Stomach (tissue), 9 donors: Measurements from ENCODE around the gene C18orf32. TPM values are rescaled to one million over a fixed set of nuclear protein-coding genes. Genes with fewer than 3 reads are reported as not detected.
A peak's percentile ranks its signal among the peaks of the same experiment; 100 is the strongest.
"Not testable (repeated sequence)": the region's sequence is repeated elsewhere in the genome, so short reads cannot be mapped to it uniquely, and the experiment has no call there.

Experiments
- DNase-seq, 2 donors: peaks; one replicate each; pipeline versions ENCODE4 v3.0.0 to v3.0.0-alpha.2; 2013 to 2019
- H3K27ac ChIP-seq, 5 donors: fragments of 200-600 bp in 4 of 5; sonication (generic) in 4 of 5; one replicate each; pipeline ENCODE4 v1.5.1; 2013 to 2019; ENCODE audit warnings: mild to moderate bottlenecking in 1 of 5, moderate library complexity in 1 of 5
- H3K27me3 ChIP-seq, 3 donors: fragments of 200-600 bp; sonication (generic); one replicate each; pipeline ENCODE4 v1.5.1; 2017 to 2019; ENCODE audit warnings: mixed run types in 1 of 3
- H3K36me3 ChIP-seq, 4 donors: fragments of 200-600 bp; sonication (generic); 1 replicate in 3 of 4; 2 replicates in 1 of 4; pipeline ENCODE4 v1.5.1; 2016 to 2019
- H3K4me1 ChIP-seq, 4 donors: fragments of 200-600 bp; sonication (generic); one replicate each; pipeline ENCODE4 v1.5.1; 2016 to 2019
- H3K4me3 ChIP-seq, 4 donors: fragments of 200-600 bp; sonication (generic) in 3 of 4; one replicate each; pipeline ENCODE4 v1.5.1; 2016 to 2019; ENCODE audit warnings: mild to moderate bottlenecking in 1 of 4
- H3K9me3 ChIP-seq, 4 donors: fragments of 200-600 bp; sonication (generic); one replicate each; pipeline ENCODE4 v1.5.1; 2016 to 2019
- CTCF ChIP-seq, 7 experiments: fragments of 450-650 bp in 4 of 7; fragments of 200-600 bp in 3 of 7; sonication (generic) in 3 of 7; IDR thresholded peaks; one replicate each; pipeline ENCODE4 v1.5.1; 2016 to 2019; ENCODE audit warnings: antibody characterized with exemption in 7 of 7, control low read depth in 2 of 7, mild to moderate bottlenecking in 1 of 7
- EP300 ChIP-seq: sonication (generic); formaldehyde crosslinking; IDR thresholded peaks from one replicate; pipeline ENCODE4 v1.6.1; 2017; ENCODE audit warnings: antibody characterized with exemption
- POLR2A ChIP-seq, 4 donors: fragments of 450-650 bp; IDR thresholded peaks; one replicate each; pipeline ENCODE4 v1.6.1; 2016; ENCODE audit warnings: antibody characterized with exemption in 4 of 4, control low read depth in 2 of 4, mild to moderate bottlenecking in 1 of 4, moderate library complexity in 1 of 4
- POLR2AphosphoS5 ChIP-seq, 3 donors: sonication (generic); formaldehyde crosslinking; IDR thresholded peaks; one replicate each; pipeline ENCODE4 v1.6.1; 2016; ENCODE audit warnings: antibody characterized with exemption in 3 of 3
- WGBS, 5 donors: extraction: QIAGEN DNeasy Blood & Tissue Kit in 3 of 5; methylation state at CpG; one replicate each; pipeline versions ENCODE4 v1.1.5 to v1.1.7; 2013 to 2018; 5-methylcytosine and 5-hydroxymethylcytosine counted together
- intact Hi-C: fragments of 100-400 bp; cut with DNase I; formaldehyde crosslinking; loops from one replicate; pipeline ENCODE4 v1.15.1; 2023; ENCODE audit warnings: low total_unique reads
- polyA plus RNA-seq, 3 donors: library from polyadenylated mRNA; stranded (reverse); fragments of 200-250 nt; gene quantifications; one replicate each; pipeline ENCODE4 v1.2.3, GENCODE V29; 2013
- total RNA-seq, 5 donors: library from RNA; depleted of rRNA; stranded (reverse); fragments of >200 nt; gene quantifications; one replicate each; pipeline versions ENCODE4 v1.1.0 to v1.2.3, GENCODE V29; 2014 to 2016
- donor health status: healthy with polysubstance abuse.
- donor health status: Bipolar disorder and iron deficiency.
- donor health status: healthy.

C18orf32 gene
- total and polyA plus RNA-seq, 8 donors, result 0.58 to 186 (median 62.7) TPM

- no peak for TF ChIP-seq POLR2A (IDR thresholded peaks at IDR 0.05)
- no peak for TF ChIP-seq EP300
- TF ChIP-seq CTCF (IDR thresholded peaks at IDR 0.05), result no peak
- no peak for TF ChIP-seq POLR2AphosphoS5 (IDR thresholded peaks at IDR 0.05)
- Histone ChIP-seq H3K4me3 (no peak overlapping the region), H3K36me3 (peaks cover 0 to 15% (median 9%) of the 10 kb centered on the region in 4 donors), H3K4me1 (peaks cover 7 to 42% (median 27%) of the 10 kb centered on the region in 4 donors), H3K27ac (peak overlapping the region in 1 of 5 donors; percentile 40), H3K27me3 (no peaks in the 10 kb centered on the region), H3K9me3 (peaks cover 0 to 5% (median 0%) of the 10 kb centered on the region in 4 donors)
- 6 to 42% (median 22%) methylated on average over 1 of the region's 1 CpG for WGBS, 5 donors
- DNase-seq, result no peak
- intact Hi-C loops, result no loop called here
Measured at GRCh38 chr18:49456794-49457193, 30.2 kb downstream of the C18orf32 start.

- DNase-seq, intact Hi-C loops, H3K4me3 ChIP-seq, H3K27me3 ChIP-seq, H3K27ac ChIP-seq: not testable (repeated sequence)
- 96 to 100% (median 98%) methylated on average over 6 to 12 of the region's 12 CpGs for WGBS, 5 donors
- H3K9me3 ChIP-seq, result peaks cover 14 to 44% (median 28%) of the 10 kb centered on the region in 4 donors
- peaks cover 0 to 50% (median 24%) of the 10 kb centered on the region in 4 donors for H3K36me3 ChIP-seq
- peaks cover 0 to 13% (median 5%) of the 10 kb centered on the region in 4 donors for H3K4me1 ChIP-seq
Measured at GRCh38 chr18:49452534-49452933, 34.5 kb downstream of the C18orf32 start.

GRCh38 chr18:49447810-49448745, 39.0 kb downstream of the C18orf32 start:
- Histone ChIP-seq H3K9me3 (peaks cover 14 to 49% (median 28%) of the 10 kb centered on the region in 4 donors), H3K27ac (no peak overlapping the region), H3K36me3 (peaks cover 0 to 50% (median 22%) of the 10 kb centered on the region in 4 donors), H3K27me3 (no peaks in the 10 kb centered on the region), H3K4me3 (no peak overlapping the region), H3K4me1 (no peaks in the 10 kb centered on the region)
- intact Hi-C loops, result no loop called here
- TF ChIP-seq EP300 (no peak), CTCF (IDR thresholded peaks at IDR 0.05) (peak in 3 of 7 experiments; percentile 31 to 35 (median 34))
- WGBS, 5 donors, result 67 to 78% (median 69%) methylated on average over 3 of the region's 3 CpGs
- peak in 1 of 2 donors; percentile 20 for DNase-seq

- peaks cover 0 to 37% (median 12%) of the 10 kb centered on the region in 4 donors for H3K36me3 ChIP-seq
- intact Hi-C loops, result no loop called here
- H3K4me3 ChIP-seq, result no peak overlapping the region
- peaks cover 14 to 42% (median 27%) of the 10 kb centered on the region in 4 donors for H3K9me3 ChIP-seq
- no peak overlapping the region for H3K27ac ChIP-seq
- 65 to 94% (median 70%) methylated on average over 5 of the region's 5 CpGs for WGBS, 5 donors
- no peak for TF ChIP-seq POLR2A (IDR thresholded peaks at IDR 0.05)
- no peak for TF ChIP-seq EP300
- TF ChIP-seq POLR2AphosphoS5 (IDR thresholded peaks at IDR 0.05), result no peak
- TF ChIP-seq CTCF (IDR thresholded peaks at IDR 0.05), result no peak
- no peaks in the 10 kb centered on the region for H3K27me3 ChIP-seq
- no peaks in the 10 kb centered on the region for H3K4me1 ChIP-seq
- no peak for DNase-seq
Measured at GRCh38 chr18:49446481-49446880, 40.6 kb downstream of the C18orf32 start.
